NCI-H524 treated with DMSO at 0.1 percent for 48 hours (cell line): Measurements from ENCODE around the gene BAX.
"Not testable (repeated sequence)": the region's sequence is repeated elsewhere in the genome, so short reads cannot be mapped to it uniquely, and the experiment has no call there.

Source experiments
- DNase-seq: peaks from one replicate; lab custom pipeline; 2025; lab: John Stamatoyannopoulos, UW

Gene BAX

GRCh38 chr19:48954595-48955307, at the start of gene BAX:
Gene BAX, plus strand, starts transcription at chr19:48954875. Its CDS starts 54 bp downstream, at chr19:48954929.
- DNase-seq, result peak; percentile 94

GRCh38 chr19:48905664-48906063, 49.0 kb upstream of the BAX start:
- DNase-seq, result no peak

DNA sequence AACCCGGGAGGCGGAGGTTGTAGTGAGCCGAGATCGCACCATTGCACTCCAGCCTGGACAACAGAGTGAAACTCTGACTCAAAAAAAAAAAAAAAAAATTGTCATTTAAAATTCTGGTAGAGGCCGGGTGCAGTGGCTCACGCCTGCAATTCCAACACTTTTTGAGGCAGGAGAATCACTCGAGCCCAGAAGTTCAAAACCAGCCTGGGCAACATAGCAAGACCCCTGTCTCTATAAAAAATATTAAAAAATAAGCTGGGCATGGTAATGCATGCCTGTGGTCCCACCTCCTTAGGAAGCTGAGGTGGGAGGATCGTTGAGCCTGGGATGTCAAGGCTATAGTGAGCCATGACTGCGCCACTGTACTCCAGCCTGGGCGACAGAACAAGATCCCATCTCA, 48.4 kb upstream of the BAX start:
- DNase-seq, result no peak

- DNase-seq, result no peak
Observed at GRCh38 chr19:48907671-48908070, 47.0 kb upstream of the BAX start.

- not testable (repeated sequence) for DNase-seq
Observed at GRCh38 chr19:48909424-48910077, 45.1 kb upstream of the BAX start.

- DNase-seq, result no peak
Observed at GRCh38 chr19:48910803-48911202, 43.9 kb upstream of the BAX start.

DNA sequence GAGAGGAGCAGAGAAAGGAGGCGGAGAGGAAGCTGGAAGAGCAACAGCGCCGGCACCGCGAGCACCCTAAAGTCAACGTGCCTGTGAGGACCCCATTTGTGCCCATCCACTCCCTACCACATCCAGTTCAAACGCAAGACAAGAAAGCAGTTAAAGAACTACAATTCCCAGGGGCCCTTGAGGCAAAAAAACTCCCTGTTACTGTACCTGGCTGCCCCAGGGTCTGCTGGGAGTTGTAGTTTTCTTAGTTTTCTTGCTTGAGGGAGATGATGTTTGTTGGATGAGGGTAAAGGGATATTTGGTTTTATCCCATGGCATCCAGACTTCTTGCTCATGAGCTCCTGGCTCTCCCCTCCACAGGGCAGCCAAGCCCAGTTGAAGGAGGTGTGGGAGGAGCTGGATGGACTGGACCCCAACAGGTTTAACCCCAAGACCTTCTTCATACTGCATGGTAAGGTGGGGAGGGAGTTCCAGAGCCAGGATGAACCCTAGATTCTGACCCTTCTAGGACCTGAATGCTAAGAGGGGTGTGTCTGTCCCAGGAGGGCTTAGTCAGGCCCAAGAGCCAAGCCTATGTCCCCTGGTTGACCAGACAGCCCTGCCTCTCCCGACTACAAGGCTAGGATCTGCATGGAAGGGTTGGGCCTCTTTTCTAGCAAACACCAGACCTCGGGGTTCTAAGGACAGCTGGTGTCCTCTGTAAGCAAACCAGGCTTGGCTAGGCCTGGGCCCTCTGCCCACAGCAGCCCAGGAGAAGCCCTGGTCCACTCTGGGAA, 41.4 kb upstream of the BAX start:
- DNase-seq, result no peak

DNA sequence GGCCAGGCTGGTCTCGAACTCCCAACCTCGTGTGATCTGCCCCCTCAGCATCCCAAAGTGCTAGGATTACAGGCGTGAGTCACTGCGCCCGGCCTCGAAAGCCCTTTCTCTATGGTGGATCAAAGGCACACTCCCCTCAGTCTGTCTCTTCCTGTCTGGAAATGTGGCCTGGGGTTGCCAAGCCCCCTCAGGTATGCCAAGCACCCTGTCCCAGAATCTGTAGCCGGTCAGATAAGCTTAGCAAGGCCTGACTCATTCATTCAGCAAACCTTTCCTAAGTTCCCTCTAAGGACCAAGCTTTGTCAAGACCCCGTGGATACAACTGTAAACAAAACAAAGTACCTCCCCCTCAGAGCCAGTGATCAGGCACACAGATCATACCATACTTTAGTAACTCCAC, 40.5 kb upstream of the BAX start:
- no peak for DNase-seq

DNA sequence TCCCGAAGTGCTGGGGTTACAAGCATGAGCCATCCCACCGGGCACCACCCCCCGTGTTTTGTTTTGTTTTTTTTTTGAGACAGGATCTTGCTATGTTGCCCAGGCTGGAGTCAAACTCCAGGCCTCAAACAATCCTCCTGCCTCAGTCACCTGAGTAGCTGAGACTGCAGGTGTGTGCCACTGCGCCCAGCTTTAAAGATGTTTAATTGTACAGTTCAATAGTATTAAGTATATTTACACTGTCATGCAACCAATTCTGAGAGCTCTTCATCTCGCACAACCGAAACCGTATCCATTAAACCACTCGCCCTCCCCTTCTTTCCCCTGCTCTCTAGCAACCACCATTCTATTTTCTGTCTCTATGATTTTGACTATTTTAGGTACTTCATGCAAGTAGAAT, 38.9 kb upstream of the BAX start:
- DNase-seq, result no peak

DNA sequence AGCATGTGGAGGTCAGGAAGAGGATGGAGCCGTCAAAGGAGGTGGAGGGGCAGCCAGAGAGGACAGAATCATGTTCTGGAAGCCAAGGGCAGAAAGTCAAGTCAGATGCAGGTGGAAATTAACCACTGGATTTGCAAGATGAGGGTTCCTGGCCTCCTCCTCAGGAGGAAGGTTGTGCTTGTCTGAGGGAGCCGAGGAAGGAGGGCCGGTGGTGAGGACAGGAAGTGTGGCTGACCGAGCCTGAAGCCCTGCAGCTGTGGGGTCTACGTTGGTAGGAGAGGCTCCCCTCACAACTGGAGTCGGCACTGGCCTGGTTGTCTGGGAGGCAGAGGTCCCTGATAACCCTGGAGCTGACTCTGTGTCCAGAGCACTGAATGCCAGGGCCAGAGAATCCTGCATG, 36.6 kb upstream of the BAX start:
- DNase-seq, result no peak

- DNase-seq, result no peak
Observed at GRCh38 chr19:48918801-48919247, 35.9 kb upstream of the BAX start.

- not testable (repeated sequence) for DNase-seq
Observed at GRCh38 chr19:48919271-48919670, 35.4 kb upstream of the BAX start.

DNA sequence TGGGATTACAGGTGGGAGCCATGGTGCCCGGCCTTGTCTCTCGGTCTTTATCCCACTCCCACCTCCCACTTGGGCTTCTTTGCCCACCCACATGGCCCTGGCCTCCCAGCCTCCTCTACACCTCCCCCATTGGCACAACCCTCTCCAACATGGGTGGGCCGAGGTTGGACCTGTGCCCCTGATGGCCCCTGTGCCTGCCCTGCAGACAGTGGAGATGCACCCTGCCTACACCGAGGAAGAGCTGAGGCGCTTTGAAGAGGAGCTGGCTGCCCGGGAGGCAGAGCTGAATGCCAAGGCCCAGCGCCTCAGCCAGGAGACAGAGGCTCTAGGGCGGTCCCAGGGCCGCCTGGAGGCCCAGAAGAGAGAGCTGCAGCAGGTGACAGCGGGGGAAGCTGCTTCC, 33.7 kb upstream of the BAX start:
- no peak for DNase-seq

- no peak for DNase-seq
Observed at GRCh38 chr19:48921721-48922500, 32.8 kb upstream of the BAX start.

DNA sequence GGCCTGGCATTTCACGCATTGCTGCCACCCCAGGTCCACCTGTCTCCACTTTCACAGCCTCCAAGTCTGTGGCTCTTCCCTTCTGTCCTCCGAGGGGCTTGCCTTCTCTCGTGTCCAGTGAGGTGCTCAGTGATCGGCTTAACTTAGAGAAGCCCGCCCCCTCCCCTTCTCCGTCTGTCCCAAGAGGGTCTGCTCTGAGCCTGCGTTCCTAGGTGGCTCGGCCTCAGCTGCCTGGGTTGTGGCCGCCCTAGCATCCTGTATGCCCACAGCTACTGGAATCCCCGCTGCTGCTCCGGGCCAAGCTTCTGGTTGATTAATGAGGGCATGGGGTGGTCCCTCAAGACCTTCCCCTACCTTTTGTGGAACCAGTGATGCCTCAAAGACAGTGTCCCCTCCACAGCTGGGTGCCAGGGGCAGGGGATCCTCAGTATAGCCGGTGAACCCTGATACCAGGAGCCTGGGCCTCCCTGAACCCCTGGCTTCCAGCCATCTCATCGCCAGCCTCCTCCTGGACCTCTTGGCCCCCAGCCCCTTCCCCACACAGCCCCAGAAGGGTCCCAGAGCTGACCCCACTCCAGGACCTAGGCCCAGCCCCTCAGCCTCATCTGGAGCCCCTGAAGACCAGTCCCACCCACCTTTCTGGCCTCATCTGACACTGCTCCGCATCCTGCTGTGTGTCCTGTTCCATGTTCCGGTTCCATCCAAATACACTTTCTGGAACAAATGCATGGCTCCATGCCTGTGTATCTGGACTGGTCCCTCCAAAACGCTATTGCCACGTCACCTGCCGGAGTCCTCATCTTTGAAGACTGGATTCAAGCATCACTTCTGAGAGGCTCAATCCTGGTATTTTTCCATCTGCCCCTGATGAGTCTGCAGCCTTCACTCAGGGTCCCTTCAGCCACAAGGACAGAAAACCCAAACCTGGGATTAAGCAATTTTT, 31.9 kb upstream of the BAX start:
- no peak for DNase-seq

GRCh38 chr19:48925240-48925843, 29.3 kb upstream of the BAX start:
- no peak for DNase-seq

GRCh38 chr19:48925890-48926289, 28.8 kb upstream of the BAX start:
- DNase-seq, result not testable (repeated sequence)

DNA sequence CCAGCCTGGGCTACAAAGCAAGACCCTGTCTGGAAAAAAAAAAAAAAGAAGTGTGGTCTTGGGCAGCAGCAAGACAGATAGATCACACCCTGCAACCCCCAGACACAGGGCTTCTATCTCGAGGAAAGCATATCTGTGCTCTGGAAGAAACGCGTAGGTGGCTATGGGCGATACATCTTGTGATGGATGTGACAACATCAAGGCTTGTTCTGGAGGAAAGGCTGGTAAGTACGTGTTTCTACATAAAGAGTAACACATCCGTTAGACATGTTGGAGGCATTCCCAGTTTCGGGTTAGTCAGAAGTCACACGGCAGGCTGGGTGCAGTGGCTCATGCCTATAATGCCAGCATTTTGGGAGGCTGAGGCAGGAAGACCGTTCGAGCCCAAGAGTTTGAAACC, 27.8 kb upstream of the BAX start:
- no peak for DNase-seq

GRCh38 chr19:48927692-48928091, 27.0 kb upstream of the BAX start:
- not testable (repeated sequence) for DNase-seq

GRCh38 chr19:48928164-48929025, 26.3 kb upstream of the BAX start:
- no peak for DNase-seq
